WTC11 (cell line): Measurements from ENCODE around the gene RNF25. TPM values are rescaled to one million over a fixed set of nuclear protein-coding genes. Genes with fewer than 3 reads are reported as not detected.

Source experiments
- ATAC-seq: fragments of 200-7000 bp; cut with Tn5 transposase; 2 replicates; pipeline ENCODE4 v1.10.0; 2021; ENCODE audit warnings: mild to moderate bottlenecking, moderate library complexity
- CTCF ChIA-PET: fragments of 300-600 bp; sonication (Branson Sonifier 250); formaldehyde crosslinking; loops from one replicate; lab custom pipeline; 2021; ENCODE audit warnings: antibody characterized with exemption; lab: Charles Lee
- POLR2A ChIA-PET: fragments of 350-600 bp; sonication (Branson Sonifier 250); formaldehyde crosslinking; loops from one replicate; lab custom pipeline; 2021; ENCODE audit warnings: antibody characterized with exemption; lab: Charles Lee
- DNase-seq: peaks from one replicate; pipeline ENCODE4 v3.0.0; 2021; ENCODE audit warnings: low spot score
- H3K27ac Mint-ChIP-seq: 2 replicates; pipeline ENCODE4 v1.8.0; 2021; ENCODE audit warnings: mixed read lengths
- H3K27me3 Mint-ChIP-seq: 2 replicates; pipeline ENCODE4 v1.8.0; 2021; ENCODE audit warnings: low read depth, mild to moderate bottlenecking, moderate library complexity, mixed read lengths
- H3K36me3 Mint-ChIP-seq: 2 replicates; pipeline ENCODE4 v1.8.0; 2021; ENCODE audit warnings: mixed read lengths
- H3K4me1 Mint-ChIP-seq: 2 replicates; pipeline ENCODE4 v1.8.0; 2022; ENCODE audit warnings: mixed read lengths
- H3K4me3 Mint-ChIP-seq: 2 replicates; pipeline ENCODE4 v1.8.0; 2021; ENCODE audit warnings: mild to moderate bottlenecking, moderate library complexity, mixed read lengths
- H3K9me3 Mint-ChIP-seq: 2 replicates; pipeline ENCODE4 v1.8.0; 2021; ENCODE audit warnings: mixed read lengths
- CREB1 ChIP-seq: sonication (generic); formaldehyde crosslinking; IDR thresholded peaks from 2 replicates; pipeline ENCODE4 v1.8.0; 2023; ENCODE audit warnings: mild to moderate bottlenecking, missing genetic modification reagents
- ETV6 ChIP-seq: sonication (generic); formaldehyde crosslinking; IDR thresholded peaks from 2 replicates; pipeline ENCODE4 v1.8.1; 2022; ENCODE audit warnings: mild to moderate bottlenecking, missing genetic modification reagents
- FOXP1 ChIP-seq: sonication (generic); formaldehyde crosslinking; IDR thresholded peaks from 2 replicates; pipeline ENCODE4 v1.8.0; 2022; ENCODE audit warnings: missing genetic modification reagents, mild to moderate bottlenecking, moderate library complexity, borderline replicate concordance
- GTF2I ChIP-seq: fragments of 250-450 bp; sonication (Bioruptor Pico); conservative IDR thresholded peaks from 2 replicates; pipeline ENCODE4 v1.4.0; 2021; ENCODE audit warnings: mild to moderate bottlenecking
- NFATC4 ChIP-seq: fragments of 250-450 bp; sonication (Bioruptor Pico); IDR thresholded peaks from 2 replicates; pipeline ENCODE4 v1.9.0; 2021; ENCODE audit warnings: mild to moderate bottlenecking
- NFYB ChIP-seq: sonication (generic); formaldehyde crosslinking; conservative IDR thresholded peaks from 2 replicates; pipeline ENCODE4 v1.8.0; 2022; ENCODE audit warnings: low read depth, missing genetic modification reagents
- SMAD3 ChIP-seq: sonication (generic); formaldehyde crosslinking; IDR thresholded peaks from 2 replicates; pipeline ENCODE4 v1.8.0; 2022; ENCODE audit warnings: missing genetic modification reagents, mild to moderate bottlenecking, borderline replicate concordance
- SOX15 ChIP-seq: fragments of 250-450 bp; sonication (Bioruptor Pico); IDR thresholded peaks from 2 replicates; pipeline ENCODE4 v1.9.0; 2021; ENCODE audit warnings: mild to moderate bottlenecking
- TEAD1 ChIP-seq: sonication (generic); formaldehyde crosslinking; IDR thresholded peaks from 2 replicates; pipeline ENCODE4 v1.8.0; 2022; ENCODE audit warnings: mild to moderate bottlenecking, missing genetic modification reagents
- TEAD4 ChIP-seq: sonication (generic); formaldehyde crosslinking; IDR thresholded peaks from 2 replicates; pipeline ENCODE4 v1.8.0; 2022; ENCODE audit warnings: mild to moderate bottlenecking, missing genetic modification reagents
- ZBTB21 ChIP-seq: sonication (generic); formaldehyde crosslinking; IDR thresholded peaks from 2 replicates; pipeline ENCODE4 v1.8.1; 2023; ENCODE audit warnings: mild to moderate bottlenecking, missing genetic modification reagents, borderline replicate concordance
- ZNF532 ChIP-seq: fragments of 250-450 bp; sonication (Bioruptor Pico); IDR thresholded peaks from 2 replicates; pipeline ENCODE4 v1.9.0; 2021; ENCODE audit warnings: mild to moderate bottlenecking, borderline replicate concordance
- total RNA-seq: library from RNA; stranded (reverse); gene quantifications from 3 replicates; pipeline ENCODE4 v1.2.3, GENCODE V29; 2021
- TF ChIP-seq, protein P1 (sequence below): sonication (generic); formaldehyde crosslinking; IDR thresholded peaks from 2 replicates; pipeline ENCODE4 v1.8.1; 2023; ENCODE audit warnings: mild to moderate bottlenecking, missing genetic modification reagents, borderline replicate concordance
- TF ChIP-seq, protein P2 (sequence below): sonication (generic); formaldehyde crosslinking; conservative IDR thresholded peaks from 2 replicates; pipeline ENCODE4 v1.8.1; 2022; ENCODE audit warnings: mild to moderate bottlenecking, missing genetic modification reagents
- TF ChIP-seq, protein P3 (sequence below): sonication (generic); formaldehyde crosslinking; IDR thresholded peaks from 2 replicates; pipeline ENCODE4 v1.8.0; 2022; ENCODE audit warnings: mild to moderate bottlenecking, missing genetic modification reagents
- TF ChIP-seq, protein P4 (sequence below): sonication (generic); formaldehyde crosslinking; IDR thresholded peaks from 2 replicates; pipeline ENCODE4 v1.8.1; 2022; ENCODE audit warnings: missing genetic modification reagents, borderline replicate concordance
- TF ChIP-seq, protein P5 (sequence below): sonication (generic); formaldehyde crosslinking; IDR thresholded peaks from 2 replicates; pipeline ENCODE4 v1.8.0; 2023; ENCODE audit warnings: missing genetic modification reagents, mild to moderate bottlenecking, borderline replicate concordance

RNF25 gene
- total RNA-seq, 1 experiment from 2014 or later = 23.9 TPM

GRCh38 chr2:218618102-218618860 lies 53.5 kb downstream of the RNF25 start:
- ATAC-seq (peak; percentile 60), DNase-seq (peak; percentile 22)
- H3K9me3 Mint-ChIP-seq = no peaks in the 10 kb centered on the region
- no peak overlapping the region for H3K4me3 Mint-ChIP-seq
- H3K27ac Mint-ChIP-seq = no peak overlapping the region
- no peaks in the 10 kb centered on the region for H3K27me3 Mint-ChIP-seq
- ChIA-PET CTCF (interaction anchor here (0.6 to 3.6 kb wide), 2 partner anchors 11 to 325 kb away, joined by 5 to 13 read pairs; partner anchors contain the start of gene PLCD4), POLR2A (no interaction called here)
- peaks cover 3% of the 10 kb centered on the region for H3K4me1 Mint-ChIP-seq
- TF ChIP-seq TEAD1 (CRISPR knock-in tag) (no peak), FOXP1 (CRISPR knock-in tag) (no peak), ZBTB21 (CRISPR knock-in tag) (no peak)
- TF ChIP-seq, protein P1, sequence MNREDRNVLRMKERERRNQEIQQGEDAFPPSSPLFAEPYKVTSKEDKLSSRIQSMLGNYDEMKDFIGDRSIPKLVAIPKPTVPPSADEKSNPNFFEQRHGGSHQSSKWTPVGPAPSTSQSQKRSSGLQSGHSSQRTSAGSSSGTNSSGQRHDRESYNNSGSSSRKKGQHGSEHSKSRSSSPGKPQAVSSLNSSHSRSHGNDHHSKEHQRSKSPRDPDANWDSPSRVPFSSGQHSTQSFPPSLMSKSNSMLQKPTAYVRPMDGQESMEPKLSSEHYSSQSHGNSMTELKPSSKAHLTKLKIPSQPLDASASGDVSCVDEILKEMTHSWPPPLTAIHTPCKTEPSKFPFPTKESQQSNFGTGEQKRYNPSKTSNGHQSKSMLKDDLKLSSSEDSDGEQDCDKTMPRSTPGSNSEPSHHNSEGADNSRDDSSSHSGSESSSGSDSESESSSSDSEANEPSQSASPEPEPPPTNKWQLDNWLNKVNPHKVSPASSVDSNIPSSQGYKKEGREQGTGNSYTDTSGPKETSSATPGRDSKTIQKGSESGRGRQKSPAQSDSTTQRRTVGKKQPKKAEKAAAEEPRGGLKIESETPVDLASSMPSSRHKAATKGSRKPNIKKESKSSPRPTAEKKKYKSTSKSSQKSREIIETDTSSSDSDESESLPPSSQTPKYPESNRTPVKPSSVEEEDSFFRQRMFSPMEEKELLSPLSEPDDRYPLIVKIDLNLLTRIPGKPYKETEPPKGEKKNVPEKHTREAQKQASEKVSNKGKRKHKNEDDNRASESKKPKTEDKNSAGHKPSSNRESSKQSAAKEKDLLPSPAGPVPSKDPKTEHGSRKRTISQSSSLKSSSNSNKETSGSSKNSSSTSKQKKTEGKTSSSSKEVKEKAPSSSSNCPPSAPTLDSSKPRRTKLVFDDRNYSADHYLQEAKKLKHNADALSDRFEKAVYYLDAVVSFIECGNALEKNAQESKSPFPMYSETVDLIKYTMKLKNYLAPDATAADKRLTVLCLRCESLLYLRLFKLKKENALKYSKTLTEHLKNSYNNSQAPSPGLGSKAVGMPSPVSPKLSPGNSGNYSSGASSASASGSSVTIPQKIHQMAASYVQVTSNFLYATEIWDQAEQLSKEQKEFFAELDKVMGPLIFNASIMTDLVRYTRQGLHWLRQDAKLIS (CRISPR knock-in tag) = no peak
- TF ChIP-seq, protein P2, sequence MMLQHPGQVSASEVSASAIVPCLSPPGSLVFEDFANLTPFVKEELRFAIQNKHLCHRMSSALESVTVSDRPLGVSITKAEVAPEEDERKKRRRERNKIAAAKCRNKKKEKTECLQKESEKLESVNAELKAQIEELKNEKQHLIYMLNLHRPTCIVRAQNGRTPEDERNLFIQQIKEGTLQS (CRISPR knock-in tag) = no peak
- H3K36me3 Mint-ChIP-seq = no peaks in the 10 kb centered on the region

GRCh38 chr2:218615868-218616315 lies 55.9 kb downstream of the RNF25 start:
- Mint-ChIP-seq H3K4me1 (no peaks in the 10 kb centered on the region), H3K9me3 (no peaks in the 10 kb centered on the region), H3K36me3 (no peaks in the 10 kb centered on the region), H3K27me3 (no peaks in the 10 kb centered on the region), H3K4me3 (no peak overlapping the region), H3K27ac (no peak overlapping the region)
- CTCF ChIA-PET = interaction anchor here (1.1 to 3.6 kb wide), 2 partner anchors 8 to 43 kb away, joined by 3 to 13 read pairs; partner anchors contain the start of gene PLCD4
- ATAC-seq (no peak), DNase-seq (no peak)
- POLR2A ChIA-PET = no interaction called here
- TF ChIP-seq, protein P3, sequence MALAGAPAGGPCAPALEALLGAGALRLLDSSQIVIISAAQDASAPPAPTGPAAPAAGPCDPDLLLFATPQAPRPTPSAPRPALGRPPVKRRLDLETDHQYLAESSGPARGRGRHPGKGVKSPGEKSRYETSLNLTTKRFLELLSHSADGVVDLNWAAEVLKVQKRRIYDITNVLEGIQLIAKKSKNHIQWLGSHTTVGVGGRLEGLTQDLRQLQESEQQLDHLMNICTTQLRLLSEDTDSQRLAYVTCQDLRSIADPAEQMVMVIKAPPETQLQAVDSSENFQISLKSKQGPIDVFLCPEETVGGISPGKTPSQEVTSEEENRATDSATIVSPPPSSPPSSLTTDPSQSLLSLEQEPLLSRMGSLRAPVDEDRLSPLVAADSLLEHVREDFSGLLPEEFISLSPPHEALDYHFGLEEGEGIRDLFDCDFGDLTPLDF (CRISPR knock-in tag) = no peak
- TF ChIP-seq NFYB = no peak
- no peak for TF ChIP-seq TEAD4 (CRISPR knock-in tag)
- TF ChIP-seq NFATC4 (CRISPR knock-in tag) = no peak
- no peak for TF ChIP-seq SOX15 (CRISPR knock-in tag)
- TF ChIP-seq, protein P4, sequence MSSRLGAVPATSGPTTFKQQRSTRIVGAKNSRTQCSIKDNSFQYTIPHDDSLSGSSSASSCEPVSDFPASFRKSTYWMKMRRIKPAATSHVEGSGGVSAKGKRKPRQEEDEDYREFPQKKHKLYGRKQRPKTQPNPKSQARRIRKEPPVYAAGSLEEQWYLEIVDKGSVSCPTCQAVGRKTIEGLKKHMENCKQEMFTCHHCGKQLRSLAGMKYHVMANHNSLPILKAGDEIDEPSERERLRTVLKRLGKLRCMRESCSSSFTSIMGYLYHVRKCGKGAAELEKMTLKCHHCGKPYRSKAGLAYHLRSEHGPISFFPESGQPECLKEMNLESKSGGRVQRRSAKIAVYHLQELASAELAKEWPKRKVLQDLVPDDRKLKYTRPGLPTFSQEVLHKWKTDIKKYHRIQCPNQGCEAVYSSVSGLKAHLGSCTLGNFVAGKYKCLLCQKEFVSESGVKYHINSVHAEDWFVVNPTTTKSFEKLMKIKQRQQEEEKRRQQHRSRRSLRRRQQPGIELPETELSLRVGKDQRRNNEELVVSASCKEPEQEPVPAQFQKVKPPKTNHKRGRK = no peak
- no peak for TF ChIP-seq GTF2I (CRISPR knock-in tag)
- no peak for TF ChIP-seq CREB1 (CRISPR knock-in tag)
- TF ChIP-seq SMAD3 = no peak
- no peak for TF ChIP-seq ZNF532 (CRISPR knock-in tag)
- no peak for TF ChIP-seq ETV6 (CRISPR knock-in tag)
- TF ChIP-seq, protein P5, sequence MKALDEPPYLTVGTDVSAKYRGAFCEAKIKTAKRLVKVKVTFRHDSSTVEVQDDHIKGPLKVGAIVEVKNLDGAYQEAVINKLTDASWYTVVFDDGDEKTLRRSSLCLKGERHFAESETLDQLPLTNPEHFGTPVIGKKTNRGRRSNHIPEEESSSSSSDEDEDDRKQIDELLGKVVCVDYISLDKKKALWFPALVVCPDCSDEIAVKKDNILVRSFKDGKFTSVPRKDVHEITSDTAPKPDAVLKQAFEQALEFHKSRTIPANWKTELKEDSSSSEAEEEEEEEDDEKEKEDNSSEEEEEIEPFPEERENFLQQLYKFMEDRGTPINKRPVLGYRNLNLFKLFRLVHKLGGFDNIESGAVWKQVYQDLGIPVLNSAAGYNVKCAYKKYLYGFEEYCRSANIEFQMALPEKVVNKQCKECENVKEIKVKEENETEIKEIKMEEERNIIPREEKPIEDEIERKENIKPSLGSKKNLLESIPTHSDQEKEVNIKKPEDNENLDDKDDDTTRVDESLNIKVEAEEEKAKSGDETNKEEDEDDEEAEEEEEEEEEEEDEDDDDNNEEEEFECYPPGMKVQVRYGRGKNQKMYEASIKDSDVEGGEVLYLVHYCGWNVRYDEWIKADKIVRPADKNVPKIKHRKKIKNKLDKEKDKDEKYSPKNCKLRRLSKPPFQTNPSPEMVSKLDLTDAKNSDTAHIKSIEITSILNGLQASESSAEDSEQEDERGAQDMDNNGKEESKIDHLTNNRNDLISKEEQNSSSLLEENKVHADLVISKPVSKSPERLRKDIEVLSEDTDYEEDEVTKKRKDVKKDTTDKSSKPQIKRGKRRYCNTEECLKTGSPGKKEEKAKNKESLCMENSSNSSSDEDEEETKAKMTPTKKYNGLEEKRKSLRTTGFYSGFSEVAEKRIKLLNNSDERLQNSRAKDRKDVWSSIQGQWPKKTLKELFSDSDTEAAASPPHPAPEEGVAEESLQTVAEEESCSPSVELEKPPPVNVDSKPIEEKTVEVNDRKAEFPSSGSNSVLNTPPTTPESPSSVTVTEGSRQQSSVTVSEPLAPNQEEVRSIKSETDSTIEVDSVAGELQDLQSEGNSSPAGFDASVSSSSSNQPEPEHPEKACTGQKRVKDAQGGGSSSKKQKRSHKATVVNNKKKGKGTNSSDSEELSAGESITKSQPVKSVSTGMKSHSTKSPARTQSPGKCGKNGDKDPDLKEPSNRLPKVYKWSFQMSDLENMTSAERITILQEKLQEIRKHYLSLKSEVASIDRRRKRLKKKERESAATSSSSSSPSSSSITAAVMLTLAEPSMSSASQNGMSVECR (CRISPR knock-in tag) = no peak
